Measurements from ENCODE around the gene CFAP97.

DNA sequence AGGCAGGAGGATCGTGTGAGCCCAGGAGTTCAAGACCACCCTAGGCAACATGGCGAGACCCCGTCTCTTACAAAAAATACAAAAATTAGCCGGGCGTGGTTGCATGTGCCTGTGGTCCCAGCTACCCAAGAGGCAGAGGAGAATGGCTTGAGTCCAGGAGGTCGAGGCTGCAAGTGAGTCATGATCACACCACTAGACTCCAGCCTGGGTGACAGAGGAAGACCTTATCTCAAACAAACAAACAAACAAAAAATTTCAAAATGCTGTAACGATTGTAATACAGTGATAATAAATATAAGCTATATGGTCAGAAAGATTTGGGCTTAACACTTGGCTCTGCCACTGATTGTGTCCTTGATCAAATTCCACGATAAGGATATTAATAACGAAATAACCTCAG is 36.6 kb downstream of the CFAP97 start:
- TF ChIP-seq, protein P1, sequence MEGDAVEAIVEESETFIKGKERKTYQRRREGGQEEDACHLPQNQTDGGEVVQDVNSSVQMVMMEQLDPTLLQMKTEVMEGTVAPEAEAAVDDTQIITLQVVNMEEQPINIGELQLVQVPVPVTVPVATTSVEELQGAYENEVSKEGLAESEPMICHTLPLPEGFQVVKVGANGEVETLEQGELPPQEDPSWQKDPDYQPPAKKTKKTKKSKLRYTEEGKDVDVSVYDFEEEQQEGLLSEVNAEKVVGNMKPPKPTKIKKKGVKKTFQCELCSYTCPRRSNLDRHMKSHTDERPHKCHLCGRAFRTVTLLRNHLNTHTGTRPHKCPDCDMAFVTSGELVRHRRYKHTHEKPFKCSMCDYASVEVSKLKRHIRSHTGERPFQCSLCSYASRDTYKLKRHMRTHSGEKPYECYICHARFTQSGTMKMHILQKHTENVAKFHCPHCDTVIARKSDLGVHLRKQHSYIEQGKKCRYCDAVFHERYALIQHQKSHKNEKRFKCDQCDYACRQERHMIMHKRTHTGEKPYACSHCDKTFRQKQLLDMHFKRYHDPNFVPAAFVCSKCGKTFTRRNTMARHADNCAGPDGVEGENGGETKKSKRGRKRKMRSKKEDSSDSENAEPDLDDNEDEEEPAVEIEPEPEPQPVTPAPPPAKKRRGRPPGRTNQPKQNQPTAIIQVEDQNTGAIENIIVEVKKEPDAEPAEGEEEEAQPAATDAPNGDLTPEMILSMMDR (conservative IDR thresholded peaks at IDR 0.05 in 1 of 2, IDR thresholded peaks at IDR 0.05 in 1 of 2; ENCODE audit: low read depth in 1 of 2, low read length in 2 of 2) = no peak
- TF ChIP-seq EZH2 (IDR thresholded peaks at IDR 0.05; ENCODE audit: low read length, missing control alignments) = no peak

Measured in fibroblast of lung (primary cell).